GM13976 (cell line): ENCODE data around the gene THAP2.

Experiments used
- DNase-seq: peaks from one replicate; pipeline ENCODE4 v3.0.0; 2012; ENCODE audit warnings: low spot score
- in situ Hi-C: fragments of 300-500 bp; cut with MboI; formaldehyde crosslinking; loops from one replicate; pipeline ENCODE4 v1.12.0; 2022; ENCODE audit warnings: low sequenced_read_pairs, mixed read lengths, inconsistent platforms; ENCODE audit not compliant: unreplicated experiment
- TF ChIP-seq, protein P1 (sequence below): IDR thresholded peaks from 2 replicates; pipeline ENCODE4 v1.5.1; 2012; ENCODE audit warnings: borderline replicate concordance, mild to moderate bottlenecking; ENCODE audit not compliant: insufficient read depth; ENCODE audit errors: extremely low read depth, missing control alignments, control extremely low read depth

The THAP2 gene

DNA sequence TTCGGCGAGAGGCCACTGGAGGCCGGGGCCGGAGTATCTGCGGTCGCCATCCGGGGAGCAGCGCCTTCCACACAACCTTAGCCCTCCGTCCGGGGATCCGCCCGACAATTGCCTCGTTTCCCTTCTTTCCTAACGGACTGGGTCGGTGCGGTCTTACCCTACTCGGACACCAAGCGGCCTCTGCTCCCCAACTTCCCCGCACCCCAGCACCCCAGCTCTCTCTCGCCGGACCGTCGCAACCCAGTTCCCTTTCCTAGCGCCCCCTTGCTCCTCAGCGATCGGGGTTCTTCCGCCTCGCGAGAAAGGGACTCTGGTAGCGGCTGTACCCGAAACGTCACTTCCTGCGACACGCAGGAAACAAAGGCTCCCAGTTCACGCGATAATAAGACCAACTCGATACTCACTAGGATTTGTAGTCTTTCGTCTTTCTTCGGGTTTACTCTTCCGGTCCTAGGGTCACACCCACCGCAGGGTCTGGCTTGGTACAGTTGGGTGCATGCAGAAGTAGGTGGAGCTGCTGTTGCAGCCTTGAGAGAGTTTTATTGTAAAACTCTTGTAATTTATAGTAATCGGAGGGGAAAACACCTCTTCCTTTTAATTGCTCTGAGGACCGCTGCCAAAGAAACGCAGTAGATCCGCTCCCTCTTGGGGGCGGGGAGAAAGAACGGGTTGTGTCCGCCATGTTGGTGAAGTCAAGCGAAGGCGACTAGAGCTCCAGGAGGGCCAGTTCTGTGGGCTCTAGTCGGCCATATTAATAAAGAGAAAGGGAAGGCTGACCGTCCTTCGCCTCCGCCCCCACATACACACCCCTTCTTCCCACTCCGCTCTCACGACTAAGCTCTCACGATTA lies at the start of gene THAP2, which contains the start of gene ZFC3H1:
TSS of gene THAP2 (plus strand) at position 741 of the 850 bp plus-strand sequence. CDS start 209 bp downstream, outside the sequence.
TSS of gene ZFC3H1 (minus strand) at position 288 of the 850 bp plus-strand sequence. CDS start at position 50, 238 bp downstream.
- peak; percentile 93 for DNase-seq
- in situ Hi-C loops, result no loop called here
- TF ChIP-seq, protein P1, sequence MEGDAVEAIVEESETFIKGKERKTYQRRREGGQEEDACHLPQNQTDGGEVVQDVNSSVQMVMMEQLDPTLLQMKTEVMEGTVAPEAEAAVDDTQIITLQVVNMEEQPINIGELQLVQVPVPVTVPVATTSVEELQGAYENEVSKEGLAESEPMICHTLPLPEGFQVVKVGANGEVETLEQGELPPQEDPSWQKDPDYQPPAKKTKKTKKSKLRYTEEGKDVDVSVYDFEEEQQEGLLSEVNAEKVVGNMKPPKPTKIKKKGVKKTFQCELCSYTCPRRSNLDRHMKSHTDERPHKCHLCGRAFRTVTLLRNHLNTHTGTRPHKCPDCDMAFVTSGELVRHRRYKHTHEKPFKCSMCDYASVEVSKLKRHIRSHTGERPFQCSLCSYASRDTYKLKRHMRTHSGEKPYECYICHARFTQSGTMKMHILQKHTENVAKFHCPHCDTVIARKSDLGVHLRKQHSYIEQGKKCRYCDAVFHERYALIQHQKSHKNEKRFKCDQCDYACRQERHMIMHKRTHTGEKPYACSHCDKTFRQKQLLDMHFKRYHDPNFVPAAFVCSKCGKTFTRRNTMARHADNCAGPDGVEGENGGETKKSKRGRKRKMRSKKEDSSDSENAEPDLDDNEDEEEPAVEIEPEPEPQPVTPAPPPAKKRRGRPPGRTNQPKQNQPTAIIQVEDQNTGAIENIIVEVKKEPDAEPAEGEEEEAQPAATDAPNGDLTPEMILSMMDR, result peak; percentile 42

DNA sequence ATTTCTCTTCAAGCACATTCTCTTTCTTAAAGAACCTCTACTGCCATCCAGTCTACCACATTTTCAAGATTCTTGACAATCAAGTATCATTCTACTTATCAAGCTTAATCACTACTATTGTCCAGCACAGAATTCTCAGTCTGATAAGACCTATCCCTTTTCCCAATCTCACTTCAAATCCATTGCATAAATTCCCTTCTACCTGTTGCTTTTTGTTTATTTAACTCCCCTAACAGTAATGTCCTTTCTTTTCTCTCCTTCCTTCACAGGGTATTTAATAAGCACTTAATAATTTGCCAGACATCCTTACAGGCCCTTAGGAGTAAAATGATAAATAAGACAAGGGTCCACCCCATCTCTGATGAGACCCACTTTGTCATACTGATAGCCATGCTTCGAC lies 42.2 kb upstream of the THAP2 start:
- in situ Hi-C loops, result no loop called here
- no peak for DNase-seq
- TF ChIP-seq, protein P1, result no peak

DNA sequence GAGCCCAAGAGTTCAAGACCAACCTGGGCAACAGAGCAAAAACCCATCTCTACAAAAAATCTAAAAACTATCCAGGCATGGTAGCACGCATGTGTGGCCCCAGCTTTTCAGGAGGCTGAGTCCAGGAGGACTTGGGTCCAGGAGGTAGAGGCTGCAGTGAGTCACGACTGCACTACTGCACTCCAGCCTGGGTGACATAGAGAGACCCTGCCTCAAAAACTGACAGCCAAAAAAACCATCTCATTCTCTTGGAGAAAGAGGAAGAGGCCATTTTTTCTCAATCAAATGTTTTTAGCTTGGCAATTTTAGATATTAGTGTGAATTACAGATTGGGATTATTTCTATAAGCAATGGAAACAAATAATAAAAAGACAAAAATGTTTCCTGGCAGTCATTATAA lies 38.6 kb upstream of the THAP2 start:
- no peak for DNase-seq
- TF ChIP-seq, protein P1, result no peak
- in situ Hi-C loops, result no loop called here

DNA sequence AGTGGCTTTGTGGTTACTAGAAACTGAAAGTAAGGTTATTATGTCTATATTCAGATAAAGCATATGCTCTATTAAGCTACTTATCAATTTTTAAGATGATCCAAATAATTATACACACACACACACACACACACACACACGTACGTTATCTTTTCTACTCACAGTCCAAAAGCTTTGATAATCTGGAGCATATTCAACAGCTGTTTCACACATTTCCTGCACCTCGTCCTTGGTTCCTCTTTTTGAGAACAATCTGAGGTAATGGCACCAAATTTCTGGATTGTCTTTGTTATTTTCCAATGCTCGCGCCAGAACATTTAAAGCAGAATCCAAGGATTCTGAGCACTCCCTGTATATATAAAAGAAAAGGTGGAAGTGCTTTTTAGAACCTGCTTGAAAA lies 38.0 kb upstream of the THAP2 start:
- in situ Hi-C loops, result no loop called here

DNA sequence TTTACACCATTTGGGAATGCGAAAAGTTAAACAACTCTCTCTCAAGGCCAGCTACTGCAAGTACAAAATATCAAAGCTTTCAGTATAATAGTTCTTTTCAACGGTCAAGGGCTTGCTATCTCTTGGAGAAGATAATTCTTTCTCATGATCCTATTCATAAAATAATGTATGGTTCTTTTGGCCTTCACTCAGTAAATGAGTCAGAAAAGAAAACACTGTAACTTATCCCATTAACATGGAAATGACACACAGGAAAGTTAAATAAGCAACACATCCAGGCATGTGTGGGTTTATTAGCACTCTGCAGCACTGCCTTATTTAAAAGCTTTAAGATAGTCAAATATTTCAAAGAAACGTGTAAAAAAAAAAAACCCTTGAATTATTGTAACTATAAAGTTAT lies 37.3 kb upstream of the THAP2 start:
- no peak for DNase-seq
- TF ChIP-seq, protein P1, result no peak
- in situ Hi-C loops, result no loop called here

More for the DNA sequence above, 38.0 kb upstream of the THAP2 start:
- DNase-seq, result peak; percentile 28
- TF ChIP-seq, protein P1, result no peak

DNA sequence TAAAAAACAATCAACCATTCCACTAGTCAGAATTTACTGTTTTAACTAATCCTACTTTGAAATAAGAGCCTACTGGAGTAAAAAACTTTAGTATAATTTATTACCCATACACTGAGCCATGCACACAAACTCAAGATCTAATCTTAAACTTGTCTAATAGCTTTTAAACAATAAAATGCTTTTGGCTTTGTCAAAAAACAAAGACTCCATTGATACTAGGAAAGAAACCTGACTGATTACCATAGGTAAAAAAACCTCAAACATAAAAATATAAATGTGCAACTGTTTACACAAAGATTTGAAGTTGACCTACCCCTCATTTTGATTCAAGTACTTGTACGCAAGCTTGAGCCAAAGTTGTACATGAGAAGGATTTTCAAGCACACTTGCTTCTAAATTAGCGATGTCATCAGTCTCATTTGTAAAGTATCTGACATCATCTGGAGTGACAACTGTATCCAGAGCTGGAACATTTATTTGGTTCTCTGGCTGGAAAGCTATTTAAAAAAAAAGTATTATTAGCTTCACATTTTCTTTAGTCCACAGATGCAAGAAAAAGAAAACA lies 36.6 kb upstream of the THAP2 start:
- TF ChIP-seq, protein P1, result no peak
- no peak for DNase-seq

More for the DNA sequence above, 36.6 kb upstream of the THAP2 start:
- in situ Hi-C loops, result no loop called here
